ENCODE data around the gene GPR141.

DNA sequence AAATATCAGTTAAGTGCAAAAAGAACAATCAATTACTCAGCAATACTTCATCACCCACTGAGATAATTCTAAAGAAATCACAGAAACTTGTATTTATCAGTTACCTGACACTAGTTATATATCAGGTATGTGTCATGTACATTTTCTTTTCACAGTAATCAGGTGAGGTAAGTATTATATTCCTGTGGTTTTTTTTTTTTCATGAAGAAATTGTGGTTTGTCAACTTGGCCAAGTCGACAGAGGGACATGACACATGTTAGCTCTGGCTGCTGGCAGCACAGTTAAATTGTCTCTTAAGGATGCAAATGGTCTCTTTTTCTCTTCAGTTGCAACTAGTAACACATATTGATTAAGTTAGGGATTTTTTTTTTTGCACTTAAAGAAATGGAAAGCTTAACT is 13.7 kb upstream of the GPR141 start:
- TF ChIP-seq, protein P1, sequence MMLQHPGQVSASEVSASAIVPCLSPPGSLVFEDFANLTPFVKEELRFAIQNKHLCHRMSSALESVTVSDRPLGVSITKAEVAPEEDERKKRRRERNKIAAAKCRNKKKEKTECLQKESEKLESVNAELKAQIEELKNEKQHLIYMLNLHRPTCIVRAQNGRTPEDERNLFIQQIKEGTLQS (IDR thresholded peaks at IDR 0.05) = no peak
- TF ChIP-seq, protein P1 (CRISPR knock-in tag; conservative IDR thresholded peaks at IDR 0.05) = no peak
- TF ChIP-seq POLR2G (IDR thresholded peaks at IDR 0.05; ENCODE audit: low read depth, low read length) = no peak
- no peak for TF ChIP-seq CHD2 (IDR thresholded peaks at IDR 0.05; ENCODE audit: low read depth, low read length)
- no peak for TF ChIP-seq ZNF224 (CRISPR knock-in tag; IDR thresholded peaks at IDR 0.05)
- no peak for TF ChIP-seq ZNF140 (CRISPR knock-in tag; IDR thresholded peaks at IDR 0.05)
- no peak for TF ChIP-seq TARDBP (IDR thresholded peaks at IDR 0.05)
- no peak for TF ChIP-seq JUNB (CRISPR knock-in tag; conservative IDR thresholded peaks at IDR 0.05)
- TF ChIP-seq, protein P2, sequence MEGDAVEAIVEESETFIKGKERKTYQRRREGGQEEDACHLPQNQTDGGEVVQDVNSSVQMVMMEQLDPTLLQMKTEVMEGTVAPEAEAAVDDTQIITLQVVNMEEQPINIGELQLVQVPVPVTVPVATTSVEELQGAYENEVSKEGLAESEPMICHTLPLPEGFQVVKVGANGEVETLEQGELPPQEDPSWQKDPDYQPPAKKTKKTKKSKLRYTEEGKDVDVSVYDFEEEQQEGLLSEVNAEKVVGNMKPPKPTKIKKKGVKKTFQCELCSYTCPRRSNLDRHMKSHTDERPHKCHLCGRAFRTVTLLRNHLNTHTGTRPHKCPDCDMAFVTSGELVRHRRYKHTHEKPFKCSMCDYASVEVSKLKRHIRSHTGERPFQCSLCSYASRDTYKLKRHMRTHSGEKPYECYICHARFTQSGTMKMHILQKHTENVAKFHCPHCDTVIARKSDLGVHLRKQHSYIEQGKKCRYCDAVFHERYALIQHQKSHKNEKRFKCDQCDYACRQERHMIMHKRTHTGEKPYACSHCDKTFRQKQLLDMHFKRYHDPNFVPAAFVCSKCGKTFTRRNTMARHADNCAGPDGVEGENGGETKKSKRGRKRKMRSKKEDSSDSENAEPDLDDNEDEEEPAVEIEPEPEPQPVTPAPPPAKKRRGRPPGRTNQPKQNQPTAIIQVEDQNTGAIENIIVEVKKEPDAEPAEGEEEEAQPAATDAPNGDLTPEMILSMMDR (IDR thresholded peaks at IDR 0.05 in 2 of 3, conservative IDR thresholded peaks at IDR 0.05 in 1 of 3; ENCODE audit: insufficient read depth in 2 of 3, low read depth in 1 of 3, low read length in 3 of 3) = no peak
- no peak for TF ChIP-seq ZNF589 (CRISPR knock-in tag; IDR thresholded peaks at IDR 0.05; ENCODE audit: low read depth)
- no peak for TF ChIP-seq ZNF239 (CRISPR knock-in tag; IDR thresholded peaks at IDR 0.05)
- TF ChIP-seq EZH2 (IDR thresholded peaks at IDR 0.05; ENCODE audit: borderline replicate concordance, low read depth, low read length) = no peak
- TF ChIP-seq, protein P3, sequence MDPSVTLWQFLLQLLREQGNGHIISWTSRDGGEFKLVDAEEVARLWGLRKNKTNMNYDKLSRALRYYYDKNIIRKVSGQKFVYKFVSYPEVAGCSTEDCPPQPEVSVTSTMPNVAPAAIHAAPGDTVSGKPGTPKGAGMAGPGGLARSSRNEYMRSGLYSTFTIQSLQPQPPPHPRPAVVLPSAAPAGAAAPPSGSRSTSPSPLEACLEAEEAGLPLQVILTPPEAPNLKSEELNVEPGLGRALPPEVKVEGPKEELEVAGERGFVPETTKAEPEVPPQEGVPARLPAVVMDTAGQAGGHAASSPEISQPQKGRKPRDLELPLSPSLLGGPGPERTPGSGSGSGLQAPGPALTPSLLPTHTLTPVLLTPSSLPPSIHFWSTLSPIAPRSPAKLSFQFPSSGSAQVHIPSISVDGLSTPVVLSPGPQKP (CRISPR knock-in tag; IDR thresholded peaks at IDR 0.05) = no peak
- TF ChIP-seq POLR2AphosphoS5 (IDR thresholded peaks at IDR 0.05; ENCODE audit: control insufficient read depth, insufficient read depth, low read depth, low read length) = no peak
- TF ChIP-seq ZNF586 (CRISPR knock-in tag; conservative IDR thresholded peaks at IDR 0.05) = no peak

Data from K562 (cell line).